Breast epithelium (tissue), 4 donors: ENCODE data around the gene MRPL39. TPM values are rescaled to one million over a fixed set of nuclear protein-coding genes. Genes with fewer than 3 reads are reported as not detected.

Experiments
- DNase-seq, 2 donors: peaks; one replicate each; pipeline ENCODE4 v3.0.0-alpha.2; 2019; ENCODE audit warnings: low spot score in 2 of 2
- H3K27ac ChIP-seq, 2 donors: fragments of 200-600 bp; sonication (generic) in 1 of 2; one replicate each; pipeline ENCODE4 v1.5.1; 2016 to 2019; ENCODE audit warnings: mild to moderate bottlenecking in 1 of 2
- H3K27me3 ChIP-seq, 2 donors: fragments of 200-600 bp; sonication (generic) in 1 of 2; one replicate each; pipeline versions ENCODE4 v1.5.1 to v1.6.0; 2017 to 2019; ENCODE audit warnings: control low read depth in 1 of 2, mild to moderate bottlenecking in 1 of 2
- H3K36me3 ChIP-seq: fragments of 200-600 bp; one replicate; pipeline ENCODE4 v1.5.1; 2019
- H3K4me1 ChIP-seq, 2 donors: fragments of 200-600 bp; sonication (generic); one replicate each; pipeline ENCODE4 v1.5.1; 2016 to 2019; ENCODE audit warnings: control low read depth in 1 of 2
- H3K4me3 ChIP-seq, 3 donors: fragments of 200-600 bp; sonication (generic); 1 replicate in 2 of 3; 2 replicates in 1 of 3; pipeline ENCODE4 v1.5.1; 2016 to 2019; ENCODE audit warnings: mild to moderate bottlenecking in 3 of 3, moderate library complexity in 2 of 3
- H3K9me3 ChIP-seq, 2 donors: fragments of 200-600 bp; sonication (generic) in 1 of 2; one replicate each; pipeline ENCODE4 v1.5.1; 2016 to 2019; ENCODE audit warnings: control low read depth in 1 of 2
- CTCF ChIP-seq, 3 donors: fragments of 450-650 bp; IDR thresholded peaks; one replicate each; pipeline ENCODE4 v1.5.1; 2016 to 2017; ENCODE audit warnings: antibody characterized with exemption in 3 of 3, mild to moderate bottlenecking in 3 of 3, moderate library complexity in 3 of 3
- POLR2A ChIP-seq: fragments of 450-650 bp; IDR thresholded peaks from one replicate; pipeline ENCODE4 v1.6.1; 2016; ENCODE audit warnings: antibody characterized with exemption, mild to moderate bottlenecking, moderate library complexity
- POLR2AphosphoS5 ChIP-seq, 3 donors: sonication (generic); formaldehyde crosslinking; IDR thresholded peaks; one replicate each; pipeline ENCODE4 v1.6.1; 2017; ENCODE audit warnings: antibody characterized with exemption in 3 of 3
- intact Hi-C: fragments of 100-400 bp; cut with DNase I; formaldehyde crosslinking; loops from one replicate; pipeline ENCODE4 v1.15.1; 2023; ENCODE audit warnings: low total_unique reads
- total RNA-seq, 3 donors: library from RNA; depleted of rRNA; stranded (reverse); fragments of >200 nt; gene quantifications; one replicate each; pipeline ENCODE4 v1.1.0, GENCODE V29; 2016

The MRPL39 gene
- total RNA-seq, 3 donors from 2014 or later = 13.0 to 28.2 (median 26.5) TPM

GRCh38 chr21:25563361-25564116 is 43.7 kb downstream of the MRPL39 start:
- H3K4me1 ChIP-seq = no peaks in the 10 kb centered on the region
- H3K36me3 ChIP-seq = peaks cover 3% of the 10 kb centered on the region
- intact Hi-C loops = no loop called here
- DNase-seq = no peak
- no peaks in the 10 kb centered on the region for H3K27me3 ChIP-seq
- H3K27ac ChIP-seq = no peak overlapping the region
- no peak overlapping the region for H3K4me3 ChIP-seq
- no peak for TF ChIP-seq POLR2A
- no peak for TF ChIP-seq POLR2AphosphoS5 (IDR thresholded peaks at IDR 0.05)
- TF ChIP-seq CTCF (IDR thresholded peaks at IDR 0.05) = no peak
- no peaks in the 10 kb centered on the region for H3K9me3 ChIP-seq

GRCh38 chr21:25562660-25563059 is 44.6 kb downstream of the MRPL39 start:
- DNase-seq = no peak
- no peaks in the 10 kb centered on the region for H3K4me1 ChIP-seq
- H3K27me3 ChIP-seq = no peaks in the 10 kb centered on the region
- no peak for TF ChIP-seq POLR2AphosphoS5 (IDR thresholded peaks at IDR 0.05)
- no peak for TF ChIP-seq POLR2A
- TF ChIP-seq CTCF (IDR thresholded peaks at IDR 0.05) = no peak
- peak overlapping the region; percentile 50 to 74 (median 56) for H3K4me3 ChIP-seq
- no peak overlapping the region for H3K27ac ChIP-seq
- intact Hi-C loops = no loop called here
- H3K9me3 ChIP-seq = no peaks in the 10 kb centered on the region
- peaks cover 3% of the 10 kb centered on the region for H3K36me3 ChIP-seq

GRCh38 chr21:25561668-25562641 is 45.3 kb downstream of the MRPL39 start:
- Histone ChIP-seq H3K9me3 (no peaks in the 10 kb centered on the region), H3K27ac (peak overlapping the region; percentile 17 to 19), H3K4me1 (no peaks in the 10 kb centered on the region), H3K4me3 (peak overlapping the region; percentile 50 to 74 (median 56)), H3K36me3 (peaks cover 3% of the 10 kb centered on the region), H3K27me3 (no peaks in the 10 kb centered on the region)
- DNase-seq = peak in 1 of 2 donors; percentile 51
- TF ChIP-seq POLR2AphosphoS5 (IDR thresholded peaks at IDR 0.05) (no peak), POLR2A (no peak), CTCF (IDR thresholded peaks at IDR 0.05) (no peak)
- intact Hi-C loops = no loop called here

GRCh38 chr21:25560891-25561290 is 46.4 kb downstream of the MRPL39 start:
- no peaks in the 10 kb centered on the region for H3K36me3 ChIP-seq
- H3K9me3 ChIP-seq = no peaks in the 10 kb centered on the region
- no peaks in the 10 kb centered on the region for H3K27me3 ChIP-seq
- H3K27ac ChIP-seq = no peak overlapping the region
- no peaks in the 10 kb centered on the region for H3K4me1 ChIP-seq
- intact Hi-C loops = no loop called here
- H3K4me3 ChIP-seq = no peak overlapping the region
- no peak for DNase-seq
- TF ChIP-seq POLR2AphosphoS5 (IDR thresholded peaks at IDR 0.05) (no peak), POLR2A (no peak), CTCF (IDR thresholded peaks at IDR 0.05) (no peak)
